A549 (cell line): ENCODE results near the gene RBM12.

Experiments
- CHD2 ChIP-seq: fragments of 150-350 bp; IDR thresholded peaks from 2 replicates; pipeline ENCODE4 v1.6.1; 2014; ENCODE audit warnings: low read length; ENCODE audit not compliant: partially characterized antibody
- FOSL2 ChIP-seq, 2 experiments: fragments of 450-650 bp in 1 of 2; fragments of >200 bp in 1 of 2; sonication (Bioruptor Twin) in 1 of 2; formaldehyde crosslinking; IDR thresholded peaks; 2 replicates each; pipeline versions ENCODE4 v1.5.0 to v1.6.1; 2016 to 2020; ENCODE audit warnings: mild to moderate bottlenecking in 1 of 2, moderate library complexity in 1 of 2
- JUNB ChIP-seq: fragments of >200 bp; sonication (Bioruptor Twin); formaldehyde crosslinking; IDR thresholded peaks from 2 replicates; pipeline ENCODE4 v1.6.1; 2016
- SMC3 ChIP-seq: fragments of >200 bp; sonication (Bioruptor Twin); formaldehyde crosslinking; IDR thresholded peaks from 3 replicates; pipeline ENCODE4 v1.6.1; 2018; ENCODE audit warnings: inconsistent platforms
- TF ChIP-seq, protein P1 (sequence below): fragments of 450-650 bp; IDR thresholded peaks from 2 replicates; pipeline ENCODE4 v1.6.1; 2014; ENCODE audit warnings: antibody characterized with exemption
- TF ChIP-seq, protein P2 (sequence below): IDR thresholded peaks from 2 replicates; pipeline ENCODE4 v1.6.1; 2012
- TF ChIP-seq, protein P3 (sequence below): fragments of >200 bp; sonication (Bioruptor Twin); formaldehyde crosslinking; IDR thresholded peaks from 3 replicates; pipeline ENCODE4 v1.5.1; 2016
- TF ChIP-seq, protein P4 (sequence below): fragments of 250-450 bp; sonication (Bioruptor Pico); IDR thresholded peaks from 2 replicates; pipeline ENCODE4 v1.5.0; 2021; ENCODE audit warnings: mild to moderate bottlenecking, moderate library complexity, borderline replicate concordance
- TF ChIP-seq, protein P5 (sequence below): fragments of >200 bp; sonication (Bioruptor Twin); formaldehyde crosslinking; IDR thresholded peaks from 3 replicates; pipeline ENCODE4 v1.6.1; 2016

DNA sequence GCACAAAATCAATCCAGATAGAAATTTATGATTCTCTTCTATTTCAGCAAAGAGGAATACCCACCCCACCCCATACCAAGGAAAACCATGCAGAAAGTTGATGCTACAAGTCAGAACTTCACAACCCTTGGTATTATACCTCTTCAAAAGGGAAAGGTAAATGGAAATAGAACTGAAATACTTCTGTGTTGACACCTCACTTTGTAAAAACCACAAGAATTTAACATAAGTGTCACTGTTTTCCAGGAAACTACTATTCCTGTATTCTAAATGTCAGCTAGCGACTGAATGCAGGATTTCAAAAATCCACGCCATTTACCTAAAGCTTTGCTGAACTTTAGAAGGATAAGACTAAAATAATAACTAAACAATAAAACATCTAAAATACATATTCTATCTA is 3.6 kb downstream of the RBM12 start:
- TF ChIP-seq CHD2: no peak
- TF ChIP-seq, protein P1, sequence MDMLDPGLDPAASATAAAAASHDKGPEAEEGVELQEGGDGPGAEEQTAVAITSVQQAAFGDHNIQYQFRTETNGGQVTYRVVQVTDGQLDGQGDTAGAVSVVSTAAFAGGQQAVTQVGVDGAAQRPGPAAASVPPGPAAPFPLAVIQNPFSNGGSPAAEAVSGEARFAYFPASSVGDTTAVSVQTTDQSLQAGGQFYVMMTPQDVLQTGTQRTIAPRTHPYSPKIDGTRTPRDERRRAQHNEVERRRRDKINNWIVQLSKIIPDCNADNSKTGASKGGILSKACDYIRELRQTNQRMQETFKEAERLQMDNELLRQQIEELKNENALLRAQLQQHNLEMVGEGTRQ: no peak
- TF ChIP-seq SMC3: no peak
- TF ChIP-seq, protein P2, sequence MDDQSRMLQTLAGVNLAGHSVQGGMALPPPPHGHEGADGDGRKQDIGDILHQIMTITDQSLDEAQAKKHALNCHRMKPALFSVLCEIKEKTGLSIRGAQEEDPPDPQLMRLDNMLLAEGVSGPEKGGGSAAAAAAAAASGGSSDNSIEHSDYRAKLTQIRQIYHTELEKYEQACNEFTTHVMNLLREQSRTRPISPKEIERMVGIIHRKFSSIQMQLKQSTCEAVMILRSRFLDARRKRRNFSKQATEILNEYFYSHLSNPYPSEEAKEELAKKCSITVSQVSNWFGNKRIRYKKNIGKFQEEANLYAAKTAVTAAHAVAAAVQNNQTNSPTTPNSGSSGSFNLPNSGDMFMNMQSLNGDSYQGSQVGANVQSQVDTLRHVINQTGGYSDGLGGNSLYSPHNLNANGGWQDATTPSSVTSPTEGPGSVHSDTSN: no peak
- TF ChIP-seq, protein P3, sequence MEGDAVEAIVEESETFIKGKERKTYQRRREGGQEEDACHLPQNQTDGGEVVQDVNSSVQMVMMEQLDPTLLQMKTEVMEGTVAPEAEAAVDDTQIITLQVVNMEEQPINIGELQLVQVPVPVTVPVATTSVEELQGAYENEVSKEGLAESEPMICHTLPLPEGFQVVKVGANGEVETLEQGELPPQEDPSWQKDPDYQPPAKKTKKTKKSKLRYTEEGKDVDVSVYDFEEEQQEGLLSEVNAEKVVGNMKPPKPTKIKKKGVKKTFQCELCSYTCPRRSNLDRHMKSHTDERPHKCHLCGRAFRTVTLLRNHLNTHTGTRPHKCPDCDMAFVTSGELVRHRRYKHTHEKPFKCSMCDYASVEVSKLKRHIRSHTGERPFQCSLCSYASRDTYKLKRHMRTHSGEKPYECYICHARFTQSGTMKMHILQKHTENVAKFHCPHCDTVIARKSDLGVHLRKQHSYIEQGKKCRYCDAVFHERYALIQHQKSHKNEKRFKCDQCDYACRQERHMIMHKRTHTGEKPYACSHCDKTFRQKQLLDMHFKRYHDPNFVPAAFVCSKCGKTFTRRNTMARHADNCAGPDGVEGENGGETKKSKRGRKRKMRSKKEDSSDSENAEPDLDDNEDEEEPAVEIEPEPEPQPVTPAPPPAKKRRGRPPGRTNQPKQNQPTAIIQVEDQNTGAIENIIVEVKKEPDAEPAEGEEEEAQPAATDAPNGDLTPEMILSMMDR: no peak
- TF ChIP-seq FOSL2 (IDR thresholded peaks at IDR 0.05): no peak
- TF ChIP-seq FOSL2 (CRISPR knock-in tag; IDR thresholded peaks at IDR 0.05): no peak
- TF ChIP-seq, protein P4, sequence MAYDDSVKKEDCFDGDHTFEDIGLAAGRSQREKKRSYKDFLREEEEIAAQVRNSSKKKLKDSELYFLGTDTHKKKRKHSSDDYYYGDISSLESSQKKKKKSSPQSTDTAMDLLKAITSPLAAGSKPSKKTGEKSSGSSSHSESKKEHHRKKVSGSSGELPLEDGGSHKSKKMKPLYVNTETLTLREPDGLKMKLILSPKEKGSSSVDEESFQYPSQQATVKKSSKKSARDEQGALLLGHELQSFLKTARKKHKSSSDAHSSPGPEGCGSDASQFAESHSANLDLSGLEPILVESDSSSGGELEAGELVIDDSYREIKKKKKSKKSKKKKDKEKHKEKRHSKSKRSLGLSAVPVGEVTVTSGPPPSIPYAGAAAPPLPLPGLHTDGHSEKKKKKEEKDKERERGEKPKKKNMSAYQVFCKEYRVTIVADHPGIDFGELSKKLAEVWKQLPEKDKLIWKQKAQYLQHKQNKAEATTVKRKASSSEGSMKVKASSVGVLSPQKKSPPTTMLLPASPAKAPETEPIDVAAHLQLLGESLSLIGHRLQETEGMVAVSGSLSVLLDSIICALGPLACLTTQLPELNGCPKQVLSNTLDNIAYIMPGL (CRISPR knock-in tag): no peak
- no peak for TF ChIP-seq JUNB
- TF ChIP-seq, protein P5, sequence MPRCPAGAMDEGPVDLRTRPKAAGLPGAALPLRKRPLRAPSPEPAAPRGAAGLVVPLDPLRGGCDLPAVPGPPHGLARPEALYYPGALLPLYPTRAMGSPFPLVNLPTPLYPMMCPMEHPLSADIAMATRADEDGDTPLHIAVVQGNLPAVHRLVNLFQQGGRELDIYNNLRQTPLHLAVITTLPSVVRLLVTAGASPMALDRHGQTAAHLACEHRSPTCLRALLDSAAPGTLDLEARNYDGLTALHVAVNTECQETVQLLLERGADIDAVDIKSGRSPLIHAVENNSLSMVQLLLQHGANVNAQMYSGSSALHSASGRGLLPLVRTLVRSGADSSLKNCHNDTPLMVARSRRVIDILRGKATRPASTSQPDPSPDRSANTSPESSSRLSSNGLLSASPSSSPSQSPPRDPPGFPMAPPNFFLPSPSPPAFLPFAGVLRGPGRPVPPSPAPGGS: no peak
